Urothelium cell line (cell line): ENCODE results near the gene DGKD.
"Not testable (repeated sequence)": the region's sequence is repeated elsewhere in the genome, so short reads cannot be mapped to it uniquely, and the experiment has no call there.

Experiments
- DNase-seq: peaks from one replicate; pipeline ENCODE4 v3.0.0; 2011; ENCODE audit warnings: low spot score, mixed read lengths
- FAIRE-seq: peaks from 2 replicates; lab custom pipeline; 2011; peaks lifted over from hg19 to GRCh38; lab: Jason Lieb, UNC

DGKD gene

GRCh38 chr2:233384811-233385488 is 30.7 kb downstream of the DGKD start:
- FAIRE-seq: no peak
- no peak for DNase-seq

- no peak for DNase-seq
Observed at GRCh38 chr2:233385489-233386044, 31.3 kb downstream of the DGKD start.

GRCh38 chr2:233386382-233387041 is 32.2 kb downstream of the DGKD start:
- DNase-seq (no peak), FAIRE-seq (no peak)

More at GRCh38 chr2:233385489-233386044, 31.3 kb downstream of the DGKD start:
- FAIRE-seq: no peak

GRCh38 chr2:233387225-233387624 is 32.9 kb downstream of the DGKD start:
- FAIRE-seq (no peak), DNase-seq (no peak)

DNA sequence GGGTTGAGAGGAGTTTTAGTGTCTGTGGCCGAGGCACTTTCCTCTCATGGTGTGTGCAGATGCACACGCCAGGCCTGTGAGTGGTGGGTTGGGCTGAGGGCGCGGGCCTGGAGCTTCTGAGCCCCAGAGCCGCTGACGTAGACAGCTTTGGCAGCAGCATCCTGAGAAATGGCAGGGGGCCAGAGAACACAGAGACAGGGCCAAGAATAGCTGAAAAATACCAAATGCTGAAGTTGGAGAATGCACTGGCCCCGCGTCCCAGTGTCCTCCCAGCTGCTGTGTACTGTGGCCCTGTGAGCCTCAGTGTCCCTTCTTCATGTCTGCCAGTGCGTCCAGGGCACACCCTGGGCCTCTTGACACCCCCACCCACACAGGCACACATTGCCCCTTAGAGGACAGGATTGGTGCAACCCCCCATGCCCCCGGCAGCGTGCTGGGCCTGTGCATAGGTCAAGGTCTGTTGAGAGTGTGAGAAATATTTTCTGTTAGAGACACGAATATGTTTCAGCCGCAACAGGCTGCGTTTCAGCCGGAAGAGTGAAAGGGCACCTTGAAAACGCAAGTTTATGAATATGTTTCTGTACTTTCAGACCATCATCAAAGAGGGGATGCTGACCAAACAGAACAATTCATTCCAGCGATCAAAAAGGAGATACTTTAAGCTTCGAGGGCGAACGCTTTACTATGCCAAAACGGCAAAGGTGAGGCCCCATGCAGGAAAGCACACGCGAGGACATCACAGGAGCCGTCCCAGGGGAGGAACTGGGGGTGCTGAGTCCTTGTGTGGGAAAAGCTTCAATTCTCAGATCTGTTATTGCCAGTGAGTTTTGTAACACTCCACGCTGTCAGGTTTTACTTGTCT is 33.6 kb downstream of the DGKD start:
- DNase-seq: peak; percentile 20
- FAIRE-seq: no peak

- DNase-seq (no peak), FAIRE-seq (no peak)
Observed at GRCh38 chr2:233389601-233390125, 35.4 kb downstream of the DGKD start.

DNA sequence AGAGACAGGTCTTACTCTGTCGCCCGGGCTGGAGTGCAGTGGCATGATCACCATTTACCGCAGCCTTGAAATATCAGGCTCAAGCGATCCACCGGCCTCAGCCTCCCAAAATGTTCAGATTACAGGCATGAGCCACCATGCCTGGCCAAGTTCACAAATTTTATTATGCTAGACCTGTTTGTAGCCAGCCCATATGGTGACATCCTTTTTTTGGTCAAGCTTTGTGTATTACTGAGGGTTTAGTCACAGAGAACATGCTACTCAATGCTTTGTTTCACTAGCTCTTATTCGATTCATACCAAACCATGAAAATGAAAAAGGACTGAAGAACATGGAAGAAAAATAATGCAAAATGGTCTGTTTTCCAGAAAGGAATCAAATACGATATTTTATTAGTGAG is 41.4 kb downstream of the DGKD start:
- DNase-seq: no peak
- no peak for FAIRE-seq

DNA sequence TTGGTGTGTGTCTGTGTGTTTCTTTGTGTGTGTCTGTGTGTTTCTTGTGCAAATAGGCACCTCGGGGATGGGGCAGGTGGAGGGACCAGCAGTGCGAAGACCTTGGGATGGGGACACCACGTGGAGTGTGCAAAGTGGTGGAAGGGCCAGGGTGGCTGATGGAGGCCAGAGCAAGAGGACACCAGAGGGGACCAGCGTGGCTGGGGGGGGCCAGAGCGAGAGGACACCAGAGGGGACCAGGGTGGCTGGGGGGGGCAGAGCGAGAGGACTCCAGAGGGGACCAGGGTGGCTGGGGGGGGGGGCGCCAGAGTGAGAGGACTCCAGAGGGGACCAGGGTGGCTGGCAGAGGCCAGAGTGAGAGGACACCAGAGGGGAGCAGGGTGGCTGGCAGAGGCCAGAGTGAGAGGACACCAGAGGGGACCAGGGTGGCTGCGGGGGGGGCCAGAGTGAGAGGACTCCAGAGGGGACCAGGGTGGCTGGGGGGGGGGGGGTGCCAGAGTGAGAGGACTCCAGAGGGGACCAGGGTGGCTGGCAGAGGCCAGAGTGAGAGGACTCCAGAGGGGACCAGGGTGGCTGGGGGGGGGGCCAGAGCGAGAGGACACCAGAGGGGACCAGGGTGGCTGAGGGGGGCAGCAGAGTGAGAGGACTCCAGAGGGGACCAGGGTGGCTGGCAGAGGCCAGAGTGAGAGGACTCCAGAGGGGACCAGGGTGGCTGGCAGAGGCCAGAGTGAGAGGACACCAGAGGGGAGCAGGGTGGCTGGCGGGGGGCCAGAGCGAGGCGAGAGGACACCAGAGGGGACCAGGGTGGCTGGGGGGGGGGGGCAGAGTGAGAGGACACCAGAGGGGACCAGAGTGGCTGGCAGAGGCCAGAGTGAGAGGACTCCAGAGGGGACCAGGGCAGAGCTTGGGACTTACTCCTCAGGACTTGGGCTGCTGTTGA is 42.7 kb downstream of the DGKD start:
- DNase-seq, FAIRE-seq: not testable (repeated sequence)

DNA sequence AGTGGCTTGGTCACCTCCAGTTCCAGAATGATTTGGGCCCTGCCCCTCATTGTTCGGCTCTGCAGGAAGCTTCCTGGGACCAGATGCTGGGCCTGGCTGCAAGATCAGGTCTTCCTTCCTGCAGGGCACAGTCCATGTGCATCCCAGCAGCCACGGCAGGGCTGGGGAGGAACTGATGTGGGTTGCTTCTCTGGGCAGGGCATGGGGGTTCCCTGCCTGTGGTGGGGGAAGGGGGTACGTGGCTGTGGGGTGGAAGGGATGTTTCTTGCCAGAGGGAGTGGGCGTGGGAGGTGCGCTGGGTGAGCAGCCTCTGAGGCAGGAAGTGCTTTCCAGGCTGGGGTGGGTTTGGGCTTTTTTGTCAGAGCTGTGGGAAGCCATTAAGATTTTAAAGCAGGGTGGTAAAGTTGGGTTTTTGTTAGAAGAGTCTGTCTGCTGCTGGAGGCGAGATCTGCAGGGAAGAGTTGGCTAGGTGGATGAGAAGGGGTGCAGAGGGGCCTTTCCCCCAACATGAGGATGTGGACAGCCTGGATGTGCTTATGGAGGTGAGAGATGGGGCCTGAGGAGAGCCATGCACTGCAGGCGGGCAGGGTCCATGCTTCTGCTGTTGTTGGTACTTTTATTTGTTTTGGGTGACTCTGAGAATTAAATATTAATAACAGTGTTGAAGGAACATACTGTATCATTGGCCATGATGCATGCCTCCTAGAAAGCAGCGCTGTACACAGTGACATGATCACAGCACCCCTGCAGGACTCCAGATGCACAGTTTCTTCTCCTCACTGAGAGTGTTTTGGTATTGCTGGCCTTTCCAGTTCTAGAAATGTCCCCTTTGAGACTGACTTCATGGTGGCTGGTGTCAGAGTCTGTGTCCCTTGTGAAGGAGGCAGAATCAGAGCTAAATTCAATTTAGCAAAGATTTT is 45.3 kb downstream of the DGKD start:
- DNase-seq (no peak), FAIRE-seq (no peak)

DNA sequence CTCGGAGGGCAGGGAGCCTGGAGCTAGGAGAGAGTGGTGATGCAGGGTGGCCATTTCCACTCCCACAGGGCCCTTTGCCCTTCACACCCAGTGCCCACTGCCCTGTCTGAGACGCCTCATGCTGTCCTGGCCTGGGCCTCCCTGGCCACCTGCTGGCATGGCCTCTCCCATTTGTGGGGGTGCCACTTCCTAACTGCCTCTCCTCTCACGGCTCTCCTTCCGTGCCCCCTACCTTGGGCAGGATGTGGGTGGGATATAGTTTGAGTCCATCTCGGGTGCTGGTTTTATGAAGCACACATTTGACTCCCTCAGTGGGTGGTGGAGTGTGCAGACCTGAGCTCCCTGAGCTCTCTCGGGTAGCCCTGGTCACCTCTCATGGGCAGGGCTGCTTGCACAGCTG is 46.0 kb downstream of the DGKD start:
- FAIRE-seq: no peak
- DNase-seq: no peak

DNA sequence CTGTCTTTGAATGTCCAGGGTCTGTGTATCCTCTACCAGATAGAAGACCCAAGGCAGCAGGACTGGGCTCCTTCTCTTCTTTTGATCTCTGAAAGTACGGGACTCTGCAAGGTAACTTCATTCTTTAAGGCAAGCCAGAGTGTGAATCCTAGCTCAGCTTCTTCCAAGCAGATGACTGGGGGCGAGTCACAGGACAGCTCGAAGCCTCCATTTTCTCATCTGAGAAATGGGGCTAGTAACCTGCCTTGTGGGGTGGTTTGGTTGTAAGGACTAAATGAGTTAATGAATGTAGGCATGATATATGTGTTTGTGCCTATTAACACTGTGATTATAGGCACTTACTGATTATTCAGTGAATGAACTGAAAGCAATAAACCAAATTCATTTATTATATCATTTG is 46.7 kb downstream of the DGKD start:
- no peak for DNase-seq
- no peak for FAIRE-seq

- DNase-seq: no peak
- FAIRE-seq: no peak
Observed at GRCh38 chr2:233402346-233402745, 48.1 kb downstream of the DGKD start.

GRCh38 chr2:233402789-233403188 is 48.5 kb downstream of the DGKD start:
- DNase-seq (no peak), FAIRE-seq (no peak)

- FAIRE-seq: peak; percentile 79
- peak; percentile 44 for DNase-seq
Observed at GRCh38 chr2:233404222-233404621, 49.9 kb downstream of the DGKD start.

GRCh38 chr2:233406865-233407264 is 52.6 kb downstream of the DGKD start:
- FAIRE-seq (no peak), DNase-seq (no peak)

DNA sequence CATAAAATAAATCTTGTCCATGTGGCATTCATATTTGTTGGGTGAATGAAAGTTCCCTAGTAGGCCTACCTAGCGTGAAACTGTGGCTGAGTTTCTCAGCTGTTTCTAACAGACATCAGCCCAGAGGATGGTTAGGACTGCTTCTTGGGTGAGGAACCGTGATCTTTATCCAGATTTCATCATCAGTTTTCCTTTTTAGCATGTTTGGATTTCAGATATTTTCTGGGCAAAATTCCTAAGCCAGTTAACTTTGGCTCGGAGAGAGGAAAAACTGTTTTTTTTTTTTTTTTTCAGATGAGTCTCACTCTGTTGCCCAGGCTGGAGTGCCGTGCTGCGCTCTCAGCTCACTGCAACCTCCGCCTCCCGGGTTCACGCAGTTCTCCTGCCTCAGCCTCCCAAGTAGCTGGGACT is 53.5 kb downstream of the DGKD start:
- DNase-seq: no peak
- FAIRE-seq: no peak

DNA sequence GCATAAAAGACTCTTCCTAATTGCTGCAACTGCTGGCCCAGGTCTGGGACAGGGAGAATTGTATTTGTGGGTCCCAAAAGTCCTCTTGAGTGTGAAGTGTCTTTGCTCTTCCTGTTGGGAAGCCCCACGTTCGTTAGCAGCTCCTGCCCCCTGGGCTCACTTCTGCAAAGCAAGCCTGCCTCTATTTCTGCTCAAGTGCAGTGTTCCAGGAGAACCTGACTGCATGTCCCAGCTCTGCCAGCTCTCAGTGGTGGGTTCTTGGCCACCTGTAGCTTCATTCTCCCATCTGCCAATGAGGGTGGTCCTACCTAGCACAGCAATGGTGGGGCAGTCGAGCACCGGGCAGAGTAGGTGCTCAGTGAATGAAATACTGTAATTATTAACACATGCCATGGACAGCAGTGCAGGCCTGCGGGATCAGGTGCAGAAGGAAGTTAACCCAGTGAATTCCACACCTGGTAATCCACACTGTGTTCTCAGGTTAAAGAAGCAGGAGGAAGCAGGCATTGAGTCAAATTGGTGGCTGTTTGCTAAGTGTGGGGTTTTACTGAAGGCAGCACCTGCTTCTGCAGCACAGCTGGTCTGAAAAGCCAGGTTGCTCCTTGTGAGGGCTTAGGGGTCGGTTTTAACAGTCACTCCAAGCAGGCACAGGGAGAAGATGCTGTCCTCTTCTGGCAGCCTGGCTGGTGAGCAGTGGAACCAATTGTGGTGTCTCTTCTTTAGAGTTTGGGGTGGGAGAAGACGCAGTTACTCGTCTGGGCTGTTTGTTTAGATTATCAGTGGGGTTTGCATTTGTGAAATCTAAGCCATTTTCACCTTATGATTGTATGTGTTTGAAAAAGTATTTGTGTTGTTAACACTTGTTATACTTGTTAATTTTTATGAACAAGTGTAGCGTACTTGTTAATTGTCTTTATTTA is 54.3 kb downstream of the DGKD start:
- DNase-seq (no peak), FAIRE-seq (no peak)
